Lower lobe of right lung (tissue), 2 donors: ENCODE results near the gene DQX1. TPM values are rescaled to one million over a fixed set of nuclear protein-coding genes. Genes with fewer than 3 reads are reported as not detected.

Experiments used
- ATAC-seq, 2 donors: fragments of 200-7000 bp; cut with Tn5 transposase; one replicate each; pipeline ENCODE4 v1.9.1; 2020 to 2022; ENCODE audit warnings: mild to moderate bottlenecking in 2 of 2, moderate library complexity in 2 of 2
- DNase-seq: peaks from one replicate; pipeline ENCODE4 v3.0.0-alpha.2; 2020
- H3K27ac ChIP-seq: fragments of 200-600 bp; one replicate; pipeline ENCODE4 v1.8.0; 2022
- H3K27me3 ChIP-seq: fragments of 200-600 bp; one replicate; pipeline ENCODE4 v1.8.0; 2022; ENCODE audit warnings: low read depth
- H3K36me3 ChIP-seq: fragments of 200-600 bp; one replicate; pipeline ENCODE4 v1.8.0; 2022; ENCODE audit warnings: mild to moderate bottlenecking
- H3K4me1 ChIP-seq: fragments of 200-600 bp; one replicate; pipeline ENCODE4 v1.8.0; 2022
- H3K4me3 ChIP-seq: fragments of 200-600 bp; one replicate; pipeline ENCODE4 v1.8.0; 2022; ENCODE audit warnings: mild to moderate bottlenecking
- H3K9me3 ChIP-seq: fragments of 200-600 bp; one replicate; pipeline ENCODE4 v1.8.0; 2022
- CTCF ChIP-seq: fragments of 200-600 bp; IDR thresholded peaks from one replicate; pipeline ENCODE4 v1.8.0; 2022; ENCODE audit warnings: antibody characterized with exemption, mild to moderate bottlenecking
- intact Hi-C: fragments of 100-400 bp; cut with DNase I; formaldehyde crosslinking; loops from one replicate; pipeline ENCODE4 v1.11.0; 2022
- total RNA-seq: library from RNA; stranded (reverse); fragmentation: NEBNext Ultra II Directional; extraction: Animal tissue kit (Norgen Biotek cat#: 25700); gene quantifications from one replicate; pipeline ENCODE4 v1.2.1, GENCODE V29; 2021
- donor health status: DM: no; HTN: yes; CAD: no; lungs with severe emphysema.

Gene DQX1
- total RNA-seq, 1 donor from 2014 or later: 0.44 TPM

GRCh38 chr2:74512744-74513604 lies 13.1 kb downstream of the DQX1 start:
- Histone ChIP-seq H3K27ac (no peak overlapping the region), H3K4me3 (no peak overlapping the region), H3K9me3 (no peaks in the 10 kb centered on the region), H3K27me3 (peaks cover 84% of the 10 kb centered on the region), H3K4me1 (peaks cover 36% of the 10 kb centered on the region), H3K36me3 (no peaks in the 10 kb centered on the region)
- no peak for DNase-seq
- intact Hi-C loops: no loop called here
- no peak for ATAC-seq
- no peak for TF ChIP-seq CTCF

- TF ChIP-seq CTCF: no peak
- intact Hi-C loops: no loop called here
- Histone ChIP-seq H3K4me1 (peaks cover 42% of the 10 kb centered on the region), H3K4me3 (no peak overlapping the region), H3K9me3 (no peaks in the 10 kb centered on the region), H3K27me3 (peaks cover 67% of the 10 kb centered on the region), H3K27ac (no peak overlapping the region), H3K36me3 (no peaks in the 10 kb centered on the region)
- ATAC-seq (no peak), DNase-seq (no peak)
Measured at GRCh38 chr2:74511104-74511989, 14.7 kb downstream of the DQX1 start.

- ATAC-seq (no peak), DNase-seq (no peak)
- H3K4me1 ChIP-seq: peaks cover 42% of the 10 kb centered on the region
- H3K9me3 ChIP-seq: no peaks in the 10 kb centered on the region
- TF ChIP-seq CTCF: no peak
- intact Hi-C loops: no loop called here
- H3K27ac ChIP-seq: no peak overlapping the region
- H3K36me3 ChIP-seq: peaks cover 9% of the 10 kb centered on the region
- no peak overlapping the region for H3K4me3 ChIP-seq
- H3K27me3 ChIP-seq: peaks cover 57% of the 10 kb centered on the region
Measured at GRCh38 chr2:74510272-74510671, 15.8 kb downstream of the DQX1 start.

- peaks cover 16% of the 10 kb centered on the region for H3K36me3 ChIP-seq
- peak overlapping the region; percentile 77 for H3K4me3 ChIP-seq
- H3K4me1 ChIP-seq: peaks cover 45% of the 10 kb centered on the region
- H3K27ac ChIP-seq: peak overlapping the region; percentile 99
- peak; percentile 6 to 13 for ATAC-seq
- peaks cover 34% of the 10 kb centered on the region for H3K27me3 ChIP-seq
- no peaks in the 10 kb centered on the region for H3K9me3 ChIP-seq
- TF ChIP-seq CTCF: no peak
- peak; percentile 59 for DNase-seq
- intact Hi-C loops: no loop called here
Measured at GRCh38 chr2:74507926-74508520, 18.0 kb downstream of the DQX1 start.

- H3K4me3 ChIP-seq: peak within 1 kb of the TSS; percentile 77
- H3K9me3 ChIP-seq: no peaks in the 10 kb centered on the region
- TF ChIP-seq CTCF: peak; percentile 44
- H3K27me3 ChIP-seq: peaks cover 31% of the 10 kb centered on the region
- intact Hi-C loops: no loop called here
- peak; percentile 99 for DNase-seq
- peak within 1 kb of the TSS; percentile 99 for H3K27ac ChIP-seq
- H3K4me1 ChIP-seq: peaks cover 48% of the 10 kb centered on the region
- H3K36me3 ChIP-seq: peaks cover 16% of the 10 kb centered on the region
- peak; percentile 95 to 96 for ATAC-seq
Measured at GRCh38 chr2:74507145-74507925, 18.7 kb downstream of the DQX1 start, which contains the start of gene PCGF1. Gene PCGF1, minus strand, starts transcription at chr2:74507695. Its CDS starts 27 bp downstream, at chr2:74507668.
